CD4-positive, CD25-positive, alpha-beta regulatory T cell (primary cell): ENCODE data around the gene APBB2. TPM values are rescaled to one million over a fixed set of nuclear protein-coding genes. Genes with fewer than 3 reads are reported as not detected.

Source experiments
- ATAC-seq, 2 donors: fragments of 150-1000 bp; cut with Tn5 transposase; one replicate each; pipeline ENCODE4 v1.10.0; 2021; ENCODE audit warnings: low read depth in 2 of 2, moderate number of reproducible peaks in 2 of 2, moderate library complexity in 1 of 2
- DNase-seq, 3 donors: peaks; one replicate each; pipeline versions ENCODE4 v3.0.0 to v3.0.0-alpha.2; 2012 to 2022; ENCODE audit warnings: mixed read lengths in 1 of 3
- H3K27ac ChIP-seq: one replicate; pipeline ENCODE4 v1.7.0; 2013; ENCODE audit warnings: mild to moderate bottlenecking, low read length; ENCODE audit not compliant: insufficient read depth, poor library complexity, severe bottlenecking
- H3K27me3 ChIP-seq: one replicate; pipeline ENCODE4 v1.7.0; 2013; ENCODE audit warnings: low read length; ENCODE audit not compliant: control insufficient read depth, insufficient read depth
- H3K36me3 ChIP-seq: one replicate; pipeline ENCODE4 v1.7.0; 2013; ENCODE audit warnings: mild to moderate bottlenecking, low read length, moderate library complexity; ENCODE audit not compliant: control insufficient read depth, insufficient read depth
- H3K4me1 ChIP-seq: 2 replicates; pipeline ENCODE4 v1.7.0; 2013; ENCODE audit warnings: mild to moderate bottlenecking, low read length; ENCODE audit not compliant: insufficient read depth, control insufficient read depth, poor library complexity, severe bottlenecking
- H3K4me3 ChIP-seq: one replicate; pipeline ENCODE4 v1.7.0; 2013; ENCODE audit warnings: low read depth, mild to moderate bottlenecking, low read length, moderate library complexity
- H3K9me3 ChIP-seq, 2 experiments: 1 replicate in 1 of 2; 2 replicates in 1 of 2; pipeline ENCODE4 v1.7.0; 2013; ENCODE audit warnings: low read length in 2 of 2, mild to moderate bottlenecking in 1 of 2, moderate library complexity in 1 of 2; ENCODE audit not compliant: control insufficient read depth in 2 of 2
- H3K27ac Mint-ChIP-seq, 3 donors: one replicate each; pipeline ENCODE4 v1.8.0; 2020 to 2022; ENCODE audit warnings: mild to moderate bottlenecking in 3 of 3, mixed read lengths in 3 of 3, moderate library complexity in 2 of 3
- H3K27me3 Mint-ChIP-seq: one replicate; pipeline ENCODE4 v1.8.0; 2022; ENCODE audit warnings: mild to moderate bottlenecking, mixed read lengths
- H3K36me3 Mint-ChIP-seq: one replicate; pipeline ENCODE4 v1.8.0; 2020; ENCODE audit warnings: mixed read lengths
- H3K4me1 Mint-ChIP-seq, 4 donors: one replicate each; pipeline ENCODE4 v1.8.0; 2020 to 2022; ENCODE audit warnings: mixed read lengths in 4 of 4, mild to moderate bottlenecking in 1 of 4
- H3K4me3 Mint-ChIP-seq, 4 donors: one replicate each; pipeline ENCODE4 v1.8.0; 2020 to 2022; ENCODE audit warnings: mild to moderate bottlenecking in 4 of 4, mixed read lengths in 4 of 4, moderate library complexity in 3 of 4
- H3K9me3 Mint-ChIP-seq, 7 donors: one replicate each; pipeline ENCODE4 v1.8.0; 2020 to 2022; ENCODE audit warnings: mixed read lengths in 7 of 7, mild to moderate bottlenecking in 3 of 7, moderate library complexity in 2 of 7
- polyA plus RNA-seq, 4 donors: library from polyadenylated mRNA; unstranded; fragments of 300-500 nt; fragmentation: Illumina TruSeq; gene quantifications; one replicate each; pipeline ENCODE4 v1.2.3, GENCODE V29; 2021
- total RNA-seq: library from RNA; stranded (reverse); gene quantifications from one replicate; pipeline ENCODE4 v1.2.3, GENCODE V29; 2022

Gene APBB2
- total RNA-seq: not detected
- not detected for polyA plus RNA-seq

- no peak within 1 kb of the TSS for H3K4me3 ChIP-seq
- no peak within 1 kb of the TSS for H3K27ac Mint-ChIP-seq
These were observed at the start of gene APBB2 for GRCh38 chr4:41214136-41214824. Gene APBB2, minus strand, starts transcription at chr4:41214542. Its CDS starts 181,288 bp downstream, at chr4:41033254.

GRCh38 chr4:41262198-41262597, 47.9 kb upstream of the APBB2 start:
- no peak overlapping the region for H3K4me3 Mint-ChIP-seq
- Histone ChIP-seq H3K27me3 (peaks cover 16% of the 10 kb centered on the region), H3K36me3 (no peaks in the 10 kb centered on the region), H3K4me3 (no peak overlapping the region), H3K9me3 (no peaks in the 10 kb centered on the region), H3K27ac (no peak overlapping the region), H3K4me1 (no peaks in the 10 kb centered on the region)
- no peak overlapping the region for H3K27ac Mint-ChIP-seq
- no peak for ATAC-seq
- H3K36me3 Mint-ChIP-seq: no peaks in the 10 kb centered on the region
- H3K4me1 Mint-ChIP-seq: peaks cover 0 to 7% (median 4%) of the 10 kb centered on the region in 4 donors
- peaks cover 0 to 6% (median 0%) of the 10 kb centered on the region in 7 donors for H3K9me3 Mint-ChIP-seq
- DNase-seq: no peak
- H3K27me3 Mint-ChIP-seq: peaks cover 27% of the 10 kb centered on the region

More at GRCh38 chr4:41214136-41214824, at the start of gene APBB2:
- Mint-ChIP-seq H3K9me3 (peaks cover 0 to 4% (median 0%) of the 10 kb centered on the region in 7 donors), H3K36me3 (no peaks in the 10 kb centered on the region), H3K27me3 (peaks cover 59% of the 10 kb centered on the region), H3K4me3 (peak within 1 kb of the TSS in 3 of 4 donors; percentile 57 to 71 (median 63)), H3K4me1 (peaks cover 5 to 23% (median 12%) of the 10 kb centered on the region in 4 donors)
- DNase-seq (peak in 1 of 3 donors; percentile 32), ATAC-seq (peak in 1 of 2 donors; percentile 31)
- H3K36me3 ChIP-seq: no peaks in the 10 kb centered on the region
- no peaks in the 10 kb centered on the region for H3K9me3 ChIP-seq
- peaks cover 18% of the 10 kb centered on the region for H3K4me1 ChIP-seq
- H3K27me3 ChIP-seq: peaks cover 40% of the 10 kb centered on the region
- H3K27ac ChIP-seq: no peak within 1 kb of the TSS

- Histone ChIP-seq H3K27ac (no peak overlapping the region), H3K27me3 (peaks cover 21% of the 10 kb centered on the region), H3K4me3 (no peak overlapping the region), H3K36me3 (no peaks in the 10 kb centered on the region), H3K4me1 (no peaks in the 10 kb centered on the region), H3K9me3 (no peaks in the 10 kb centered on the region)
- Mint-ChIP-seq H3K27me3 (peaks cover 41% of the 10 kb centered on the region), H3K4me1 (peaks cover 0 to 8% (median 4%) of the 10 kb centered on the region in 4 donors), H3K27ac (no peak overlapping the region), H3K36me3 (no peaks in the 10 kb centered on the region), H3K9me3 (peaks cover 0 to 8% (median 0%) of the 10 kb centered on the region in 7 donors), H3K4me3 (no peak overlapping the region)
- DNase-seq: no peak
- no peak for ATAC-seq
These were observed 45.9 kb upstream of the APBB2 start for GRCh38 chr4:41260116-41260733.

DNA sequence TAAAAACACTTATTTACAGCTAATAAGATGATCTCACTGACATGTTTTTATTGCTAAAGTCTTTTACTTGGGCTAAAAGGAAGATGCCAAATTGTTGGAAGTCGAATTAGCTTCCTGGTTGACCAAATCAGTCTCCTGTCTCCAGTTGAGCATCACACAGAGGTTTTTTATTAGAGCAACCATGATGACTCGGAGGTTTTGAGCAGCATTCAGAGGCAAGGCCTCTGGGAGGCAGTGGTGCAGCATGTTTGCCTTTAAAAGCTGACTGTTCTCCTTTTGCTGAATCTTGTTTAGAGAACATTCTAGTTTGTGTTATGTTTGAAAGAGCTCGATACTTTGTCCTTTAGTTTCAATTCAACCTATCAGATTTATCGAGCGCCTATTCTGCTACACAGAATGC, 44.4 kb upstream of the APBB2 start:
- Mint-ChIP-seq H3K27me3 (peaks cover 45% of the 10 kb centered on the region), H3K27ac (no peak overlapping the region), H3K4me1 (peaks cover 0 to 8% (median 4%) of the 10 kb centered on the region in 4 donors), H3K9me3 (peaks cover 0 to 8% (median 0%) of the 10 kb centered on the region in 7 donors), H3K4me3 (no peak overlapping the region), H3K36me3 (no peaks in the 10 kb centered on the region)
- H3K27me3 ChIP-seq: peaks cover 21% of the 10 kb centered on the region
- H3K36me3 ChIP-seq: no peaks in the 10 kb centered on the region
- no peaks in the 10 kb centered on the region for H3K4me1 ChIP-seq
- H3K4me3 ChIP-seq: no peak overlapping the region
- no peaks in the 10 kb centered on the region for H3K9me3 ChIP-seq
- DNase-seq (peak in 1 of 3 donors; percentile 1), ATAC-seq (no peak)
- H3K27ac ChIP-seq: no peak overlapping the region

GRCh38 chr4:41257906-41258305, 43.6 kb upstream of the APBB2 start:
- H3K27ac ChIP-seq: no peak overlapping the region
- no peaks in the 10 kb centered on the region for H3K4me1 ChIP-seq
- H3K4me1 Mint-ChIP-seq: peaks cover 0 to 8% (median 4%) of the 10 kb centered on the region in 4 donors
- peaks cover 21% of the 10 kb centered on the region for H3K27me3 ChIP-seq
- peaks cover 0 to 8% (median 0%) of the 10 kb centered on the region in 7 donors for H3K9me3 Mint-ChIP-seq
- H3K4me3 Mint-ChIP-seq: peak overlapping the region in 3 of 4 donors; percentile 38 to 62 (median 42)
- H3K27ac Mint-ChIP-seq: no peak overlapping the region
- H3K4me3 ChIP-seq: no peak overlapping the region
- ATAC-seq (no peak), DNase-seq (no peak)
- H3K9me3 ChIP-seq: no peaks in the 10 kb centered on the region
- peaks cover 46% of the 10 kb centered on the region for H3K27me3 Mint-ChIP-seq
- no peaks in the 10 kb centered on the region for H3K36me3 Mint-ChIP-seq
- H3K36me3 ChIP-seq: no peaks in the 10 kb centered on the region

- H3K4me3 ChIP-seq: no peak overlapping the region
- no peak for ATAC-seq
These were observed 43.0 kb upstream of the APBB2 start for GRCh38 chr4:41257257-41257901.

GRCh38 chr4:41256740-41257256, 42.5 kb upstream of the APBB2 start, which contains the start of gene UCHL1:
Gene UCHL1, plus strand, starts transcription at chr4:41256928. Its CDS starts 49 bp downstream, at chr4:41256977.
- H3K4me1 ChIP-seq: no peaks in the 10 kb centered on the region
- Mint-ChIP-seq H3K9me3 (peaks cover 0 to 8% (median 0%) of the 10 kb centered on the region in 7 donors), H3K4me3 (peak within 1 kb of the TSS in 2 of 4 donors; percentile 41 to 42), H3K4me1 (peaks cover 0 to 8% (median 4%) of the 10 kb centered on the region in 4 donors), H3K27ac (peak within 1 kb of the TSS in 1 of 3 donors; percentile 27), H3K27me3 (peaks cover 48% of the 10 kb centered on the region), H3K36me3 (no peaks in the 10 kb centered on the region)
- no peaks in the 10 kb centered on the region for H3K36me3 ChIP-seq
- DNase-seq: no peak
- no peak for ATAC-seq
- peaks cover 21% of the 10 kb centered on the region for H3K27me3 ChIP-seq
- no peak within 1 kb of the TSS for H3K27ac ChIP-seq
- no peaks in the 10 kb centered on the region for H3K9me3 ChIP-seq
- H3K4me3 ChIP-seq: no peak within 1 kb of the TSS

More at GRCh38 chr4:41257257-41257901, 43.0 kb upstream of the APBB2 start:
- peak in 1 of 3 donors; percentile 2 for DNase-seq
- H3K4me3 Mint-ChIP-seq: peak overlapping the region in 1 of 4 donors; percentile 42
- Histone ChIP-seq H3K9me3 (no peaks in the 10 kb centered on the region), H3K27me3 (peaks cover 21% of the 10 kb centered on the region), H3K27ac (no peak overlapping the region), H3K36me3 (no peaks in the 10 kb centered on the region), H3K4me1 (no peaks in the 10 kb centered on the region)
- H3K27ac Mint-ChIP-seq: no peak overlapping the region
- H3K4me1 Mint-ChIP-seq: peaks cover 0 to 8% (median 4%) of the 10 kb centered on the region in 4 donors
- H3K9me3 Mint-ChIP-seq: peaks cover 0 to 8% (median 0%) of the 10 kb centered on the region in 7 donors
- peaks cover 49% of the 10 kb centered on the region for H3K27me3 Mint-ChIP-seq
- H3K36me3 Mint-ChIP-seq: no peaks in the 10 kb centered on the region
